NOMO-1 treated with dmso at 0.1 percent for 144 hours (cell line): Measurements from ENCODE around the gene ADSS1.
A peak's percentile ranks its signal among the peaks of the same experiment; 100 is the strongest.

Source experiments
- DNase-seq: peaks from one replicate; lab custom pipeline; 2025; ENCODE audit not compliant: unreplicated experiment; lab: John Stamatoyannopoulos, UW

Gene ADSS1

DNA sequence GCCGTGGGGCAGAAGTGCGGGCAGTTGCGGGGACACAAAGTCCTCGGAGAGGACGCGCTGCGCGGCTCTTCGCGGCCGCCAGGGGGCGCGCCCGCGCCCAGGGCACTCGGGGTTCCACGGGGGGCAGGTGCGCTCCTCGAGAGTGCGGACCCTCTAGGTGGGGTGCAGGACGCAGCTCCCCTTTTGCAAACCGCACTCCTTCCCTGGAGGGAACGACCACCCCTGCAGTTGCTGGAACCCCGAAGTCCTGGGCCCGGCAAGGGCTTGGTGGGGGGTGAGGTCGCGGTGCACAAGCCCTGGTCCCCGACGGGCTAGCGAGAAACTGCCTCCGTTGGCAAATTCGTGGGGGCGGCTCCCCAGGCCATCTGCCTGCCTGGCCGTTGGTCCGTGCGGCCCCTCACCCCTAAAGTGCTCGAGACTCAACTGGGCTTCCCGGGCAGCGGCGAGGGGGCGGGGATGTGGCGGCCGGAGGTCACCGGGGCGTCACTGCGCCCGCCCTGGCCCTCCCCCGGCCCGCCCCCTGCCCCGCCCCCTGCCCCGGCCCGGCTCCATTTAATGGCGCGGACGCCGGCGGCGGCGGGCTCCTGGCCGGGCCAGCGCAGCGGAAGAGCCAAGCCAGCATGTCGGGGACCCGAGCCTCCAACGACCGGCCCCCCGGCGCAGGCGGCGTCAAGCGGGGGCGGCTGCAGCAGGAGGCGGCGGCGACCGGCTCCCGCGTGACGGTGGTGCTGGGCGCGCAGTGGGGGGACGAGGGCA is at the start of gene ADSS1:
TSS of gene ADSS1 (plus strand) at position 579 of the 756 bp plus-strand sequence. CDS start at position 621, 42 bp downstream.
- DNase-seq, result no peak

GRCh38 chr14:104675447-104675846 is 48.6 kb upstream of the ADSS1 start:
- no peak for DNase-seq

DNA sequence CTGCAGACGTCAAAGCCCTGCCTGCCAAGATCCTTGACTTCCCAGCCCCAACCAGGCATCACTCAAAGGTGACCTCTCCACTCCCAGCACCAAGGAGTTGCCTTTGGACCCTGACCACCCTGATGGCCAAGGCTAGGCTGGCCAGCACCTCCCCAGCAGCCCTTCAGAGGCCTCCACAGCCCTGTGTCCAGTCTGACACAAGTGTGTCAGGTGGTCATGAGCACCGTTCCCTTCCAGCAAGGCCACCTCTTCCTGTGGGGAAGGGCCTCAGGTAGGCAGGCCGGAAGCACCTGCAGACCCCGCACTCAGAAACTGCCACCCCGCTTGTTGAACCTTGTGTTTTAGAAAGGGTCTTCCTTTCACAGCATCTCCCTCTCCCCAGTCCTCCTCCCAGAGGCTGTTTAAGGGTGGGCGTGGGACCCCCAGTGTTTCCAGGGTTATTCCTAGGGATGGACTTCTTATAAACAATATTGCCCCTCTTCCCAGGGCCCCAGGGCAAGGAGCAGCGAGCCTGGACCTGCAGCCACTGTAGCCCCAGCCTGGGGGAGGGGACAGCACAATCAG is 47.8 kb upstream of the ADSS1 start:
- no peak for DNase-seq

DNA sequence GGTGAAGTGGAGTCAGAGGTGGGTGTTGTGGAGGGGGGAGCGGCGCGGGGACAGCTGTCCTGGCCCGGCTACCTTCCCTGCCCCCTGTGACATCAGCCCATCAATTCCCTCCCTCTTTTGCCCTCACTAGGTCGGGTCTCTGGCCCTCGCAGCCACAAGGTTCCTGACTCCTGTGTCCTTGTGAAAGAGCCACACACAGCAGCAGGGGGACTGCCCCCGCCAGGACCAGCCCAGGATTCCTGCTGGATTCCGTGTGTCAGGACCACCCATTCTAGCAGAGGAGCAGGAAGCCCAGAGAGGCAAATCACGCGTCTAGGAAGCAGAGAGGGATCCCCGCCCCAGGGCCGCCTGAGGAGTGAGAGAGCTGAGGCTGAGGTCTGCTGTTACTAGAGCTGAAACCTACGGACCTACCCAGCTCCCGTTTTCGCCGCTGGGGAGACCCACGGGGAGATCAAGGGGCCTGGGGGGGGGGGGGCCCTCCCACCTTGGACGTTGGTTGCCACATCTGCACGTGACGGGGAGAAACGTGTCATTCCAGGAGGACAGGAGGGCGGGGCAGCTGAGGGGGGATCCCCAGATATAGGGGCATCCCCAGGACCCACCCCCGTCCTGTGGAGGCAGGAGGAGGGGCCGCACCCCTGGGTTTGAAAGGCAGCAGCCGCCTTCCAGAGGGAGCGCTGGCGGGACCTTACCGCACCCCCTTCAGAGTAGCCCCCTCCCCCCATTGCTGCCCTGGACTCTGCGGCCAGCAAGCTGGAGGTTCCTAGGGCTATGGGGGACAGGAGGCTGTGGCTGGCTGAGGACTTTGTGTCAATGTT is 47.1 kb upstream of the ADSS1 start:
- no peak for DNase-seq

DNA sequence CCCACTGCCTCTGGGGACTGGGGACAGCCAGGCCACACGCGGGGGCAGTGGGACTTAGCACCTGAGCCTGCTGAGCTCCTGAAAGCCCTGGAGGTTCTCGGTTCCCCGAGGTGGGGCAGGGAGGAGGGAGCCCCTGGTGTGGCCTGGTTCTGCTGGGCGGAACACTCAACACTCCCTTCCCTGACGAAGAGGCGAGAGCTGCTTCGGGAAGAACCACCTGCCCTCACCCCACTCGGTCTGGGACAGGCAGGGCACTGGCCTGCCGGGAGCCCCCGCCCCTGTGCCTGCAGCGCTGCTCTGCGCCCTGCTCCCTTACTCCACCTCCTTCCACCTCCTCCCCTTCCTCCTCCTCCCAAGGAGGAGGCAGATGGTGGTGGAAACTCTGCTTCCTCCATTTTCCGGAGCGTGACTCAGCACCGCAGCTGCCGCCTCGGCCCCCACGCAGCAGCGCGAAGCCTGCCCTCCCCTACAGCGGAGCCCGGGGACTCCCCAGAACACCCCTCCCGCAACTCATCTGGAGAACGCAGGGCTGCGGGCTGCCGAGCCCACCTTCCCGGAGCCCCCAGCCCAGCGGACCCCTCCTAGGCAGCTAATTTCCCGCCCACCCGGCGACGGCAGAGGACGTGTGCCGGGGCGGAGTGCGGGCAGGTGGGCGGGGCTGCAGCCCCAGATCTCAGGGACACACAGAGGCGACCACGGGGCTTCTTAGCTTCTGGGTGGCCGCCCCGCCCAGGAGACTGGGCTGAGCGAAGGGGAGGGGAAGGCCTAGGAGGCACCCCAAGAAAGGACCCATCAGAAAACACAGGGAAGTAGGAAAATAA is 46.3 kb upstream of the ADSS1 start:
- peak; percentile 79 for DNase-seq

DNA sequence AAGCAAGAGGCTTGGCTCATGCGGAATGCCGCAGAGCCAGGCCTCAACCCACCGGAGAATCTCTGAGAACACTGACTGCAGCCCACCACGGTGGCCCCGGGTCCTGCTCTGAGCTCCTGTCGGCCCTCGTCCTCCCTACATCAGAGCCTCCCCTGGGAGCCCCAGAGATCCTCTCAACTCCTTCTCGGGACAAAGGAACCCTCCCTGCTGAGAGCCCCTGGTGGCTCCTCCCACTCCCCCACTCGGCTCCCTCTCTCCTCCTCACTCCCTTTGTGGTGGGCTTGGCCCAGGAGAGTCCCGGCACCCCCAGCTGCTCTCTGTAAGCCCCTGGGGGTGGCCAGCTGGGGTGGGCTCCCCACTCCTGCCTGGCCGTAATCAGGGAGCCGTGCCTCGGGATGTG is 45.7 kb upstream of the ADSS1 start:
- DNase-seq, result no peak

- DNase-seq, result no peak
These were observed 44.9 kb upstream of the ADSS1 start for GRCh38 chr14:104678901-104679705.

- no peak for DNase-seq
These were observed 43.8 kb upstream of the ADSS1 start for GRCh38 chr14:104680056-104680805.

GRCh38 chr14:104680806-104681688 is 43.0 kb upstream of the ADSS1 start:
- no peak for DNase-seq

DNA sequence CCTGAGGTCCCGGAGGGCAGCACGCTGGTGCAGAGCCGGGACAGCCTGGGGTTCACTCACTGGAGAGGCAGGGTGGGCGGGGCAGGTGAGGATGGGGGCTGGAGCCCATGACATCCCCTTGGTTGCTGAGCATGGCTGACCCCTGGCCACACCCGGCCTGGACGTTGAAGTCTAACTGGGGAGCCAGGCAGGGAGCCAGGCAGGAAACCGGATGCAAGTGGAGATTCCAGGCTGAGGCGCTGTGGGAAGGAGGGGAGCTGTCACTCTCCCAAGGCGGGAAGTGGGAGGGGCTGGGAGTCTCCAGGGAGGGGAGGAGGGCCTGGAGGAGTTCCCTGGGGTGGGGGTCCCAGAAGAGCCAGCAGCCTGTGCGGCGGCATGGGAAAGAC is 42.3 kb upstream of the ADSS1 start:
- no peak for DNase-seq

DNA sequence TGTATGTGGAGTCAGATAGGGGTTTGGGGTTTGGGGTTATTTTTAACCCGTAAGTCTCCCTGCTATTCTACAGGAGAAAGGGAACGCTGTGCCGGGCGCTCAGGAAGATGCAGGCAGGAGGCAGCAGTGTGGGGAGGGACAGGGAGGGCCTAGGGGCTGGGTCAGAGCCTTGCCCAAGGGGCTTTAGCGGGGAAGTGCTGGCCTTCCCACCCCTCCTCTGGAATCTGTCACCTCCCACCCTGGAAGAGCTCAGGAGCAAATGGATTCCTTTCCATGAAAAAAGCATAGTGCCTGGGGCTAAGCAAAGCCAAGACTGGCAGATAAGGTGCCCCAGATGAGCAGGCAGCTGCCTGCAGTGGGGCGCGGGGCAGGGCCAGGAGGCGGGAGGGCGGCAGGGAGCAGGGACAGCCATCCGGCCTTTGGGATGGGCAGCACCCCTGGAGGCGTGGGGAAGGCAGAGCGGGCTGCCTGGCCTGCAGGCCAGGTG is 41.9 kb upstream of the ADSS1 start:
- DNase-seq, result no peak

- DNase-seq, result no peak
These were observed 40.2 kb upstream of the ADSS1 start for GRCh38 chr14:104683653-104684448.

DNA sequence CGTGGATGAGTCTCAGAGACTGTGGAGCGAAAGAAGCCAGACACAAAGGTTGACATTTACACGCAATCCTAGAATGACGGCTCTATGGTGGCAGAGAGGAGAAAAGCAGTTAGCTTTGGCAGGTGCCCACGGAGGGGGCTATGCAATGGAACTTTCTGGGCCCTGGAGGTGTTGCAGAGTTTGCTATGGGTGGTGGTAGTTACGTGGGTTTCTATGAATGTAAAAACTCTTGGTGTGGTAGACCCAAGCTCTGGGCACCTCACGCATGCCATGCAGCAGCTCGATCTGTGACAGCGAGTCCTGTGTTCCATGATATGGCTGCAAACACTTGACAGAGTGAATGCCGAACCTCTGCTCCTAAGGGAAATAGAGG is 39.6 kb upstream of the ADSS1 start:
- DNase-seq, result no peak

- DNase-seq, result no peak
These were observed 38.6 kb upstream of the ADSS1 start for GRCh38 chr14:104685216-104685997.

- DNase-seq, result no peak
These were observed 37.9 kb upstream of the ADSS1 start for GRCh38 chr14:104685998-104686610.
